Keratinocyte (primary cell): Measurements from ENCODE around the gene ART4. TPM values are rescaled to one million over a fixed set of nuclear protein-coding genes. Genes with fewer than 3 reads are reported as not detected.

Experiments used
- DNase-seq: peaks from one replicate; pipeline ENCODE4 v3.0.0-alpha.2; 2011; ENCODE audit warnings: low read depth, missing footprints, low spot score
- FAIRE-seq: peaks from 2 replicates; lab custom pipeline; 2011; peaks lifted over from hg19 to GRCh38; lab: Jason Lieb, UNC
- H2AFZ ChIP-seq: 2 replicates; pipeline ENCODE4 v1.6.0; 2012; ENCODE audit warnings: low read length, control low read depth, inconsistent platforms; ENCODE audit not compliant: control insufficient read depth
- H3K27ac ChIP-seq: 2 replicates; pipeline ENCODE4 v1.5.1; 2011; ENCODE audit warnings: low read length; ENCODE audit not compliant: control insufficient read depth, insufficient read depth
- H3K27me3 ChIP-seq: 3 replicates; pipeline ENCODE4 v1.6.0; 2011; ENCODE audit warnings: low read length; ENCODE audit not compliant: control insufficient read depth, insufficient read depth; ENCODE audit errors: extremely low read depth
- H3K36me3 ChIP-seq, 2 experiments: 2 replicates in 1 of 2; 3 replicates in 1 of 2; pipeline ENCODE4 v1.5.1; 2011; ENCODE audit warnings: low read length in 2 of 2, mild to moderate bottlenecking in 1 of 2; ENCODE audit not compliant: control insufficient read depth in 2 of 2, insufficient read depth in 2 of 2; ENCODE audit errors: extremely low read depth in 1 of 2
- H3K4me1 ChIP-seq: 3 replicates; pipeline ENCODE4 v1.5.1; 2011; ENCODE audit warnings: low read length; ENCODE audit not compliant: control insufficient read depth, insufficient read depth; ENCODE audit errors: extremely low read depth
- H3K4me2 ChIP-seq: 3 replicates; pipeline ENCODE4 v1.6.0; 2011; ENCODE audit warnings: low read depth, low read length; ENCODE audit not compliant: control insufficient read depth, insufficient read depth; ENCODE audit errors: extremely low read depth
- H3K4me3 ChIP-seq, 3 experiments: fragments of 200-600 bp in 1 of 3; sonication (generic) in 1 of 3; 2 replicates in 2 of 3; 3 replicates in 1 of 3; pipeline ENCODE4 v1.5.1; 2011 to 2016; ENCODE audit warnings: low read length in 3 of 3, mild to moderate bottlenecking in 3 of 3, control low read depth in 2 of 3, inconsistent platforms in 1 of 3, low read depth in 1 of 3, mixed read lengths in 1 of 3, mixed run types in 1 of 3, moderate library complexity in 1 of 3; ENCODE audit not compliant: control insufficient read depth in 2 of 3, insufficient read depth in 2 of 3; ENCODE audit errors: extremely low read depth in 1 of 3
- H3K79me2 ChIP-seq: 2 replicates; pipeline ENCODE4 v1.6.0; 2012; ENCODE audit warnings: low read length; ENCODE audit not compliant: control insufficient read depth, insufficient read depth
- H3K9ac ChIP-seq: 3 replicates; pipeline ENCODE4 v1.6.0; 2011; ENCODE audit warnings: low read length; ENCODE audit not compliant: control insufficient read depth, insufficient read depth; ENCODE audit errors: extremely low read depth
- H3K9me1 ChIP-seq: 3 replicates; pipeline ENCODE4 v1.6.0; 2011; ENCODE audit warnings: low read length; ENCODE audit not compliant: control insufficient read depth, insufficient read depth; ENCODE audit errors: extremely low read depth
- H3K9me3 ChIP-seq: 2 replicates; pipeline ENCODE4 v1.5.1; 2012; ENCODE audit warnings: low read depth, low read length; ENCODE audit not compliant: control insufficient read depth
- H4K20me1 ChIP-seq: 3 replicates; pipeline ENCODE4 v1.6.0; 2011; ENCODE audit warnings: low read length; ENCODE audit not compliant: control insufficient read depth, insufficient read depth; ENCODE audit errors: extremely low read depth
- CTCF ChIP-seq, 3 experiments: IDR thresholded peaks in 1 of 3; conservative IDR thresholded peaks in 1 of 3; optimal IDR thresholded peaks in 1 of 3; 2 replicates in 2 of 3; 3 replicates in 1 of 3; pipeline versions ENCODE3 to v1.5.1; 2011; ENCODE audit warnings: low read length in 3 of 3, mild to moderate bottlenecking in 3 of 3, moderate library complexity in 2 of 3, control low read depth in 1 of 3, inconsistent platforms in 1 of 3; ENCODE audit not compliant: insufficient read depth in 2 of 3; ENCODE audit errors: extremely low read depth in 1 of 3
- EZH2 ChIP-seq: IDR thresholded peaks from one replicate; pipeline ENCODE4 v1.6.1; 2012; ENCODE audit warnings: inconsistent platforms, mild to moderate bottlenecking, low read length, moderate library complexity
- dilution Hi-C: fragments of 300-500 bp; cut with MboI; formaldehyde crosslinking; loops from one replicate; pipeline ENCODE4 v1.7.0; 2020; ENCODE audit warnings: low sequenced_read_pairs; ENCODE audit not compliant: extremely low pct_ligation_motif_present
- polyA plus RNA-seq, 5 experiments: library from polyadenylated mRNA; depleted of rRNA in 3 of 5; stranded (reverse) in 3 of 5; stranded (forward) in 1 of 5; unstranded in 1 of 5; fragments of >200 nt; gene quantifications; 1 replicate in 1 of 5; 2 replicates in 3 of 5; 3 replicates in 1 of 5; pipeline versions ENCODE4 v1.2.1 to v1.2.3, GENCODE V29; 2011 to 2012; ENCODE audit warnings: missing spikeins in 2 of 5, low read depth in 1 of 5, low replicate concordance in 1 of 5

The ART4 gene
- polyA plus RNA-seq, 1 donor (not counting 4 experiments of a cell fraction or from before 2014, with no cell fraction given) = not detected

DNA sequence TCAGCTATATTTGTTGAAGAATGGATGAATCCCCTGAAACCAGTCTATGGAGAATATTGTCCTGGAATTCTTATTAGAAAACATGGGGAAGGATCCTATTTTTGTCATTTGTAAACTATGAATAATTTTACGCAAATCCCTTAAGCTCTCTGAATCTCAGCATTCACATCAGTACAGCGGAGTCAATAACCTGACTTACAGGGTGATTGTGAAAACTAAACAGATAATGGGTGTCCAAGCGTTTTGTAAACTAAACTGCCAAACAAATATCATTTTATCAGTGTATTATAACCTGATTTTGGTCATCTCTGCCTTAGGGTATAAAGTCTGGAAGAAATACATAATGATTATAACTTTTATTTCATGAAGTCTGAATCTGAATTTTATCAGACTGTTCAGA, 10.0 kb downstream of the ART4 start:
- H3K27ac ChIP-seq = no peak overlapping the region
- dilution Hi-C loops = no loop called here
- no peaks in the 10 kb centered on the region for H3K27me3 ChIP-seq
- no peak overlapping the region for H3K9ac ChIP-seq
- no peaks in the 10 kb centered on the region for H3K9me1 ChIP-seq
- H3K4me3 ChIP-seq = no peak overlapping the region
- no peaks in the 10 kb centered on the region for H4K20me1 ChIP-seq
- peaks cover 12% of the 10 kb centered on the region for H3K4me1 ChIP-seq
- no peak overlapping the region for H2AFZ ChIP-seq
- no peak overlapping the region for H3K4me2 ChIP-seq
- FAIRE-seq = no peak
- DNase-seq = no peak
- no peaks in the 10 kb centered on the region for H3K79me2 ChIP-seq
- TF ChIP-seq CTCF (optimal IDR thresholded peaks at IDR 0.05 in 1 of 3, IDR thresholded peaks at IDR 0.05 in 1 of 3, conservative IDR thresholded peaks at IDR 0.05 in 1 of 3; ENCODE audit: extremely low read depth in 1 of 3, insufficient read depth in 2 of 3, low read length in 3 of 3) = no peak
- no peak for TF ChIP-seq EZH2
- H3K36me3 ChIP-seq = no peaks in the 10 kb centered on the region
- no peaks in the 10 kb centered on the region for H3K9me3 ChIP-seq

DNA sequence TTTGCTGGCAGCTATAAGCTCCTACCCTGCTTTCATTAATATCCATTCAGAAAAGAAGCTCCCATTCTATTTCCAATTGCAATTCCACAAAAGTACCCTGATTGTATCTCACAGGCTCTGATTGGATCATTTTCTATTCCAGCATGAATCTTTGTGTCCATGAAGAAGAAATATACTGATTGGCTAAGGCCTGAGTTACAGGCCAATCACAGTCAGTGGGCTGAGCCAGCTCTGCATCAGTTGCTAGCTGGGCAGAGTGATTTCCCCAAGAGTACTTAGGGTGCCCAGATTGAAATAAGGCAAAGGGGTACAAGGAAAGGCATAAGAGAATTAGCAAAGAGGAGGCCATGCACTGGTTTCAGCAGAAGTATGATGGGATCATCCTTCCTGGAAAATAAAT, 14.4 kb downstream of the ART4 start:
- H3K27me3 ChIP-seq = no peaks in the 10 kb centered on the region
- no peak overlapping the region for H3K9ac ChIP-seq
- TF ChIP-seq CTCF (optimal IDR thresholded peaks at IDR 0.05 in 1 of 3, IDR thresholded peaks at IDR 0.05 in 1 of 3, conservative IDR thresholded peaks at IDR 0.05 in 1 of 3; ENCODE audit: extremely low read depth in 1 of 3, insufficient read depth in 2 of 3, low read length in 3 of 3) (no peak), EZH2 (no peak)
- no peaks in the 10 kb centered on the region for H3K79me2 ChIP-seq
- H3K4me2 ChIP-seq = no peak overlapping the region
- DNase-seq = no peak
- no peaks in the 10 kb centered on the region for H4K20me1 ChIP-seq
- dilution Hi-C loops = no loop called here
- H3K27ac ChIP-seq = no peak overlapping the region
- H3K9me3 ChIP-seq = no peaks in the 10 kb centered on the region
- no peak overlapping the region for H2AFZ ChIP-seq
- no peaks in the 10 kb centered on the region for H3K9me1 ChIP-seq
- H3K4me3 ChIP-seq = no peak overlapping the region
- no peaks in the 10 kb centered on the region for H3K36me3 ChIP-seq
- no peak for FAIRE-seq
- H3K4me1 ChIP-seq = peaks cover 10% of the 10 kb centered on the region
